Trophoblast cell (in vitro differentiated cells and primary cell): Measurements from ENCODE around the gene MX2.
A peak's percentile ranks its signal among the peaks of the same experiment; 100 is the strongest.

Experiments used
- DNase-seq, 2 donors: peaks; one replicate each; pipeline ENCODE4 v3.0.0-alpha.2; 2016
- H2AFZ ChIP-seq: 2 replicates; pipeline ENCODE4 v1.6.1; 2013; ENCODE audit warnings: low read length, moderate library complexity, mild to moderate bottlenecking; ENCODE audit not compliant: insufficient read depth, poor library complexity
- H2AK5ac ChIP-seq: 2 replicates; pipeline ENCODE4 v1.6.1; 2013; ENCODE audit warnings: mild to moderate bottlenecking, low read length
- H2BK120ac ChIP-seq: 2 replicates; pipeline ENCODE4 v1.6.1; 2013; ENCODE audit warnings: low read length, mild to moderate bottlenecking, moderate library complexity; ENCODE audit not compliant: insufficient read depth, poor library complexity
- H2BK12ac ChIP-seq: 2 replicates; pipeline ENCODE4 v1.6.1; 2013; ENCODE audit warnings: mild to moderate bottlenecking, low read length, moderate library complexity
- H2BK5ac ChIP-seq: 2 replicates; pipeline ENCODE4 v1.6.1; 2013; ENCODE audit warnings: low read length, low read depth, moderate library complexity, mild to moderate bottlenecking; ENCODE audit not compliant: poor library complexity
- H3K14ac ChIP-seq: 2 replicates; pipeline ENCODE4 v1.6.1; 2013; ENCODE audit warnings: mild to moderate bottlenecking, low read length
- H3K18ac ChIP-seq: 2 replicates; pipeline ENCODE4 v1.6.1; 2013; ENCODE audit warnings: mild to moderate bottlenecking, low read length
- H3K23ac ChIP-seq: 2 replicates; pipeline ENCODE4 v1.6.1; 2013; ENCODE audit warnings: low read length
- H3K27ac ChIP-seq: 2 replicates; pipeline ENCODE4 v1.5.1; 2013; ENCODE audit warnings: low read depth, mild to moderate bottlenecking, inconsistent platforms, low read length, moderate library complexity
- H3K27me3 ChIP-seq: 2 replicates; pipeline ENCODE4 v1.6.1; 2013; ENCODE audit warnings: inconsistent platforms, mild to moderate bottlenecking, low read length, moderate library complexity; ENCODE audit not compliant: insufficient read depth
- H3K36me3 ChIP-seq, 2 experiments: 1 replicate in 1 of 2; 2 replicates in 1 of 2; pipeline ENCODE4 v1.6.1; 2013; ENCODE audit warnings: low read length in 2 of 2, mild to moderate bottlenecking in 2 of 2, moderate library complexity in 1 of 2; ENCODE audit not compliant: insufficient read depth in 2 of 2, control insufficient read depth in 1 of 2
- H3K4ac ChIP-seq: 2 replicates; pipeline ENCODE4 v1.6.1; 2013; ENCODE audit warnings: low read depth, mild to moderate bottlenecking, low read length, moderate library complexity
- H3K4me1 ChIP-seq, 2 experiments: 1 replicate in 1 of 2; 2 replicates in 1 of 2; pipeline ENCODE4 v1.6.1; 2013; ENCODE audit warnings: low read length in 2 of 2, mild to moderate bottlenecking in 2 of 2, moderate library complexity in 1 of 2; ENCODE audit not compliant: insufficient read depth in 2 of 2, control insufficient read depth in 1 of 2
- H3K4me2 ChIP-seq: 2 replicates; pipeline ENCODE4 v1.6.1; 2013; ENCODE audit warnings: inconsistent platforms, mild to moderate bottlenecking, low read length, moderate library complexity
- H3K4me3 ChIP-seq: 2 replicates; pipeline ENCODE4 v1.5.1; 2013; ENCODE audit warnings: mild to moderate bottlenecking, low read depth, low read length, inconsistent platforms
- H3K79me1 ChIP-seq: one replicate; pipeline ENCODE4 v1.6.1; 2013; ENCODE audit warnings: low read length
- H3K79me2 ChIP-seq: 2 replicates; pipeline ENCODE4 v1.6.1; 2013; ENCODE audit warnings: low read length, mild to moderate bottlenecking; ENCODE audit not compliant: control insufficient read depth, insufficient read depth, poor library complexity
- H3K9ac ChIP-seq: 2 replicates; pipeline ENCODE4 v1.6.1; 2013; ENCODE audit warnings: mild to moderate bottlenecking, low read length
- H3K9me3 ChIP-seq: 2 replicates; pipeline ENCODE4 v1.6.1; 2013; ENCODE audit warnings: low read depth, mild to moderate bottlenecking, control low read depth, inconsistent platforms, low read length; ENCODE audit not compliant: insufficient read depth
- H4K12ac ChIP-seq: 2 replicates; pipeline ENCODE4 v1.6.1; 2013; ENCODE audit warnings: low read depth, mild to moderate bottlenecking, low read length, moderate library complexity
- H4K8ac ChIP-seq: 2 replicates; pipeline ENCODE4 v1.6.1; 2013; ENCODE audit warnings: low read depth, mild to moderate bottlenecking, low read length, moderate library complexity
- H4K91ac ChIP-seq: one replicate; pipeline ENCODE4 v1.6.1; 2013; ENCODE audit warnings: low read depth, mild to moderate bottlenecking, low read length, moderate library complexity
- WGBS: extraction: QIAGEN DNeasy Blood & Tissue Kit; methylation state at CpG from one replicate; pipeline ENCODE4 v1.1.7; 2013; ENCODE audit warnings: missing lambda C conversion rate; ENCODE audit not compliant: insufficient read length, insufficient coverage; ENCODE audit errors: extremely low coverage; 5-methylcytosine and 5-hydroxymethylcytosine counted together

MX2 gene

DNA sequence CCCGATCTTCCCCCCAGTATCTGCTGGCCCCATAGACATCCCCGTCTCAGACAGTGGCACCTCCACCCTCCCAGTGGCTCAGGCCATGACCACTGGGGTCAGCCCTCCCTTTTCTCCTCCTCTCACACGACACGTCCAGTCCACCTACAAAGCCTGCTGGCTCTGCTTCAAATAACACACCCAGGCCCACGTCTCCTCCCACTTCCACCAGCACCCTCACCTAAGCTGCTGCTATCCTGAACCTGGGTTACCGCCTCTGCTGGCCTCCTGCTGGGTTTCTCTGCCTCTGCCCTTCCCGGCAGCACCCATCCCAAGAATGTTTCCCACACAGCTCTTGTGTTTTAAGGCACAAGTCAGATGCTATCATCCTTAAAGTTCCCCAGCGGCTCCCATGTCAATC, 26.0 kb downstream of the MX2 start:
- H3K79me2 ChIP-seq = no peaks in the 10 kb centered on the region
- no peak overlapping the region for H3K4ac ChIP-seq
- no peak overlapping the region for H3K14ac ChIP-seq
- no CpG with 5 or more reads among the region's 8 CpGs for WGBS
- no peaks in the 10 kb centered on the region for H3K36me3 ChIP-seq
- H3K27ac ChIP-seq = no peak overlapping the region
- no peak overlapping the region for H2AK5ac ChIP-seq
- no peaks in the 10 kb centered on the region for H3K27me3 ChIP-seq
- no peak overlapping the region for H2BK5ac ChIP-seq
- no peaks in the 10 kb centered on the region for H3K4me1 ChIP-seq
- no peak overlapping the region for H3K4me3 ChIP-seq
- no peak overlapping the region for H3K23ac ChIP-seq
- no peaks in the 10 kb centered on the region for H3K79me1 ChIP-seq
- H4K12ac ChIP-seq = no peak overlapping the region
- H2BK12ac ChIP-seq = no peak overlapping the region
- no peak overlapping the region for H2BK120ac ChIP-seq
- no peak for DNase-seq
- H3K4me2 ChIP-seq = no peak overlapping the region
- no peak overlapping the region for H2AFZ ChIP-seq
- no peak overlapping the region for H3K9ac ChIP-seq
- H4K8ac ChIP-seq = no peak overlapping the region
- H4K91ac ChIP-seq = no peak overlapping the region
- peaks cover 3% of the 10 kb centered on the region for H3K9me3 ChIP-seq
- H3K18ac ChIP-seq = no peak overlapping the region

DNA sequence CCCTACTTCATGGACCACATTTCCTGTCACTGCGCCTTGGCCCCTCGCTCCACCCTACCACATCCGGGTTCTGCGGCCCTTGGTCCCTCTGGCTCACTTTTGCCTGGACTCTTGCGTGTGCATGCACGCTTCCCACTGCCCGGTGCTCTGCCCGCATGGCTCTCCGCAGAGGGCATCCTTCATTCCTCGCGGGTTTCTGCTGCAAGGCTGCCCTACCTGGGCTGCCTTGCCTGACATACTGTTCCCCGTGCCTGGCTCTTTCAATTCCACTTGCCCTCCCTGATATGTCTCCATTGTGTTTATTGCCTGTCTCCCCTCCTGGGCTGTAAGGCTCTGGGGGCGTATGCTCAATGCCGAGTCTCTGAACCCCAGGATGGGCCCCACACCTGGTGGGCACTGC, 26.4 kb downstream of the MX2 start:
- Histone ChIP-seq H4K12ac (no peak overlapping the region), H3K9ac (no peak overlapping the region), H4K8ac (no peak overlapping the region), H3K18ac (no peak overlapping the region), H3K36me3 (no peaks in the 10 kb centered on the region), H3K23ac (no peak overlapping the region), H3K14ac (no peak overlapping the region), H3K4ac (no peak overlapping the region), H2BK5ac (no peak overlapping the region), H3K79me2 (no peaks in the 10 kb centered on the region), H3K27me3 (no peaks in the 10 kb centered on the region), H2BK12ac (no peak overlapping the region), H3K4me3 (no peak overlapping the region), H3K4me2 (no peak overlapping the region), H4K91ac (no peak overlapping the region), H2AK5ac (no peak overlapping the region), H3K4me1 (no peaks in the 10 kb centered on the region), H2BK120ac (no peak overlapping the region), H3K27ac (no peak overlapping the region), H3K9me3 (peaks cover 3% of the 10 kb centered on the region), H2AFZ (no peak overlapping the region), H3K79me1 (no peaks in the 10 kb centered on the region)
- no peak for DNase-seq
- no CpG with 5 or more reads among the region's 14 CpGs for WGBS

DNA sequence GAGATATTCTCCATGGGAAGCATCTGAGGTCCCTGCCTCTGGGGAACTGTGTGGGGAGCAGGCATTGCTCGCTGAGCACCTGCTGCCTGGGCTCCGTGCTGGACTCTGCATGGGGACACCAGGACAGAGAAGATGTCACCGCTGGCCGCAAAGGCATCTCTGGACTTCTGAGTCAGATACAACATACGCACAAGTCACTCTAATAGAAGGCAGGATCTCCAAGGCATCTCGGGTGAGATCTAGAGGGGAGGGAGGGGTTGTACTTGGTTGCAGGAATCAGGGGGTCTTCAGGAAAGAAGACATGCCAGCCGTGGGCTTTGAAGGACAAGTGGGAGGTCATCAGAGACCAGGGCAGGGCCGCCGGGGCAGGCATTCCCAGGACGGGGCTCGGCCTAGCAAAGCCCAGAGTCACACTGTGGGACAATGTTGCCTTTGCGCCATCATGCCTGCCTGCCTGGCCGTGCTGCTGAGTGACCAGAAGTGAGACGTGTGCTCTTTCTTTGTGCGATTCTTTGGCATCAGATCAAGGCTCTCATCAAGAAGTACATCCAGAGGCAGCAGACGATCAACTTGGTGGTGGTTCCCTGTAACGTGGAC, 28.3 kb downstream of the MX2 start:
- Histone ChIP-seq H3K79me2 (no peaks in the 10 kb centered on the region), H3K23ac (no peak overlapping the region), H3K14ac (no peak overlapping the region), H3K36me3 (no peaks in the 10 kb centered on the region), H4K8ac (no peak overlapping the region), H4K12ac (no peak overlapping the region), H3K4ac (no peak overlapping the region), H2BK12ac (no peak overlapping the region), H2BK120ac (no peak overlapping the region), H3K4me2 (no peak overlapping the region), H3K4me1 (no peaks in the 10 kb centered on the region), H3K4me3 (no peak overlapping the region), H3K79me1 (no peaks in the 10 kb centered on the region), H3K9ac (no peak overlapping the region), H3K9me3 (peaks cover 3% of the 10 kb centered on the region), H2BK5ac (no peak overlapping the region), H4K91ac (no peak overlapping the region), H3K18ac (no peak overlapping the region), H3K27ac (no peak overlapping the region), H3K27me3 (no peaks in the 10 kb centered on the region), H2AK5ac (no peak overlapping the region), H2AFZ (no peak overlapping the region)
- WGBS = no CpG with 5 or more reads among the region's 17 CpGs
- no peak for DNase-seq

GRCh38 chr21:41393876-41394465, 32.1 kb downstream of the MX2 start:
- no peak overlapping the region for H2AK5ac ChIP-seq
- H4K12ac ChIP-seq = no peak overlapping the region
- no peaks in the 10 kb centered on the region for H3K79me1 ChIP-seq
- no peak overlapping the region for H3K4ac ChIP-seq
- H4K8ac ChIP-seq = no peak overlapping the region
- H3K14ac ChIP-seq = no peak overlapping the region
- H3K27me3 ChIP-seq = no peaks in the 10 kb centered on the region
- H2BK12ac ChIP-seq = no peak overlapping the region
- no peaks in the 10 kb centered on the region for H3K36me3 ChIP-seq
- WGBS = no CpG with 5 or more reads among the region's 8 CpGs
- no peak overlapping the region for H3K9ac ChIP-seq
- H3K4me2 ChIP-seq = no peak overlapping the region
- no peak overlapping the region for H3K18ac ChIP-seq
- H3K4me3 ChIP-seq = peak overlapping the region; percentile 27
- H3K9me3 ChIP-seq = peaks cover 3% of the 10 kb centered on the region
- H2BK5ac ChIP-seq = no peak overlapping the region
- H2AFZ ChIP-seq = no peak overlapping the region
- no peak overlapping the region for H3K27ac ChIP-seq
- no peak overlapping the region for H2BK120ac ChIP-seq
- no peak overlapping the region for H3K23ac ChIP-seq
- DNase-seq = no peak
- H3K4me1 ChIP-seq = peaks cover 4 to 7% of the 10 kb centered on the region in 2 experiments
- H4K91ac ChIP-seq = no peak overlapping the region
- no peaks in the 10 kb centered on the region for H3K79me2 ChIP-seq
